Right hindlimb (tissue), 1 donor: Measurements from ENCODE around the gene SLA2.
A peak's percentile ranks its signal among the peaks of the same experiment; 100 is the strongest.
"Not testable (repeated sequence)": the region's sequence is repeated elsewhere in the genome, so short reads cannot be mapped to it uniquely, and the experiment has no call there.

Experiments
- DNase-seq: peaks from one replicate; pipeline ENCODE4 v3.0.0-alpha.2; 2018

SLA2 gene

DNA sequence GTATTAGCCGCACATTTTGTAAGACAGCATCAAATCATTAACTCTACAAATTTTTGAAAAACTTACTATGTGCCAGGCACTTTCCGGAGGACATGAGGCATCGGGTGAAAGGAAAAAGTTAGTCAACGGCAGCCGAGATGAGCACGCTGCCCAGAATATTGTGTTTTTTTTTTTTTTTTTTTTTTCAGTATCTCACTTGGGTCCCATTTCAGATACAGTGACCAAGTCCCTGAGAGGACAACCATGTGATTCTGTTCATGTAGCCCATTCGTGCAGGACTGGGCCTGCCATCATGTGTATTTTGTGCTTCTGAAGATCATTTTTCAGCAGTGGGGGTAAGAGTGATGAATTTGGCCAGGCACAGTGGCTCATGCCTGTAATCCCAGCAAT, 1.3 kb downstream of the SLA2 start:
- no peak for DNase-seq

DNA sequence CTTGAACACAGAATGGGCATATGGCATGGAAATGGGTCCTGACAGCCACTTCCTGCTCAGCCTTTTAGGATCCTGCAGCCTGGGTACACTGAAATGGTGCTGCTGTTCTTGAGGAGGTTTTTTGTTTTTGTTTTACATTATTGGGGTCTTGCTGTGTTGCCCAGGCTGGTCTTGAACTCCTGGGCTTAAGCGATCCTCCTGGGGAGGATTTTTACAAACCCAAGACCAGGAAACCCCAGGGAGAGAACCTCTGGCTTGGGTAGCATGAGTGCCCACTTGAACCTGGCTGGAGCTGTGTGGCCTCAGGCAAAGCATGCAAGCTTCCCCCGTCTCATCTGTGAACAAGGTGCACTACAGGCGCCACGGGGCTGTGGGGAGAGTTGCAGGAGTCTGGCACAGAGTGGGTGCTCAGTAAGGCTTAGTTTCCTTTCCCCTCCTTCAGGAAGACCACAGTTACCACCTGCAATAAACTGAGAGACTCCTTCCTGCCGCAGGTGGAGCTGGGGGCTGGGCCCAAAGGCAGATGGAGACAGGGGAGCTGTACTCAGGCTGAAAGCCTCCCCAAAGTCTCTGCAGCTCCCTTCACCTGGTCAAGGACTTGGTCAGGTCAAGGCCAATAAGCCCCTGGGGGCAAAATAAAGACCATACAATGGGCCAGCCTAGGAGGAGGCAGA, 1.8 kb downstream of the SLA2 start:
- no peak for DNase-seq

DNA sequence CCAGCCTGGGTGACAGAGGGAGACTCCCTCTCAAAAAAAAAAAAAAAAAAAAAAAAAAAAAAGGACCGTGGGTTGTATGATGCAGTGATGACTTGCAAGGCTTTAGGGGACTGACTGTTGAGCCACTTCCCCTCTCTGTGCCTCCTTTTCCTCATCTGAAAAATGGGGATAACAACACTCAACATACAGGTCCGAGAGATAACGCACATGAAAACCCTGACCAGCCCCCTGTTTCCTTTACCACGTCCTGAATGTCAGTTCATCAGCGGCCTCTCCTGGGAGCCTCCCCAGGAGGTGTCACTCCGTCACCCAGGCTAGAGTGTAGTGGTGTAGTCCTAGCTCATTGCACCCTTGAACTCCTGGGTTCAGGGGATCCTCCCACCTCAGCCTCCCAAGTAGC, 3.9 kb downstream of the SLA2 start:
- no peak for DNase-seq

DNA sequence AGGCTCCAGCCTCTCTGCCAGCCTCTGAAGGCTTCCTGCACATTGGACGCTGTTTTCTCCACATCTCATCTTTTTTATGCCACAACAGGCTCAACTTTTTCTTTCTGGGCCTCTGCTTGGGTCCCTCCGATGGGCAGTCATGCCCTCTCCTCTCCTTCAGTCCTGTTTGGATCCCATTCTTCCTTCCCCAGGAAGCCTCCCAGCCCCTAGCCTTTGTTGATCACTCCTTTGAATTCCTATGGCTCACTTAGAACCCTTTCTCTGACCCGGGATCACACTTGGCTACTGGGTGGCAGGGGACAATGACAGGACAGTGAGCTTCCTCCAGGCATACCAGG, 4.5 kb downstream of the SLA2 start:
- DNase-seq, result no peak

DNA sequence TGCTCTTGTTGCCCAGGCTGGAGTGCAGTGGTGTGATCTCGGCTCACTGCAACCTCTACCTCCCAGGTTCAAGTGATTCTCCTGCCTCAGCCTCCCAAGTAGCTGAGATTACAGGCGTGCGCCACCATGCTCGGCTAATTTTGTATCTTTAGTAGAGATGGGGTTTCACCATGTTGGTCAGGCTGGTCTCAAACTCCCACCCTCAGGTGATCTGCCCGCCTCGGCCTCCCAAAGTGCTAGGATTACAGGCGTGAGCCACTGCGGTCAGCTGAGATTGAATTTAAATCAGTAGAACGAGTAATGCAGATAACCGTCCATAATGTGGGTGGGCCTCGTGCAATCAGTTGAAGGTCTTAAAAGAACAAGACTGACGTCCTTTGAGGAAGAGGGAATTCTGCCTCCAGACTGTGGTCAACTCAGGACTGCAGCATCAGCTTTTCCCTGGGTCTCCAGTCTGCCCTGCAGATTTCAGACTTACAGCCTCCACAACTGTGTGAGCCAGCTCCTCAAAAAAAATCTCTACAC, 7.1 kb downstream of the SLA2 start:
- not testable (repeated sequence) for DNase-seq

DNA sequence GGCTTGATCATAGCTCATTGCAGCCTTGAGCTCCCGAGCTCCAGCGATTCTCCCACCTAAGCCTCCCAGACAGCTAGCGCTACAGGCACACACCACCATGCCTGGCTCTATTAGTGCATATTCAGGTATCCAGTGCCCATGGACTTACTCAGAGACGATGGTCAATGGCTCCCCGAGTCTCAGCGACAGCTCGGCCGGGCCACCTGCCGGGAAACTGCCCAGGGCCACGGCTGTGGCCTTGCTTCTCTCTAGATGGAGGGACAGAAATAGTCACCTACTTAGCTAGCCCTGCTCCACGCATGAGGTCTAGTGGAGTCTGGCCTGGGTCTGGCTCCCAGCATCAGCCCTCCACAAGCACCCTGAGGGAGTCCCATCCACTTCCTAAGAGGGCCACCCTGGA, 11.7 kb downstream of the SLA2 start:
- no peak for DNase-seq

DNA sequence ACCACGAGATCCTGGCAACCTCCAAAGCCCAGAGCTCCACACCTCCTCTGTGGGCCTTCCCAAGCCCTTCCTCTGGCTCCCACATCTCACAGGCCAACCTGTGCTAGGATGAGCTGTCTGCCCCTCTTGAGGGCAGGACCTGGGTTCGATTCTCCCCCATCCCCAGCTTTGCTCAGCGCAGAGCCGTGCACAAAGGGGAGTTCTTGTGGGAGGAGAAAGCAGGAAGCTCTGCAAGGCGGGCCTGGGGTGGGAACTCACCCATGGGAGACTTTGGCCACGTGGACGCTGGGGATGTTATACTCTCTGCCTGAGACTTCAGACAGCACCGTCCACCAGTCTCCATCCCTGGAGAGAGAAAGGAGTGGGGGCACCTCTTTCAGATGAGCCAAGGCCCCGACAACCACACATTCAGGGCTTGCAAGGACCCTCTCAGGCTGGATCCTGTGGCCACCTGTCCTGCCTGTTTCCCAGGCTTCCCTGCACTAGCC, 12.7 kb downstream of the SLA2 start:
- DNase-seq, result no peak

DNA sequence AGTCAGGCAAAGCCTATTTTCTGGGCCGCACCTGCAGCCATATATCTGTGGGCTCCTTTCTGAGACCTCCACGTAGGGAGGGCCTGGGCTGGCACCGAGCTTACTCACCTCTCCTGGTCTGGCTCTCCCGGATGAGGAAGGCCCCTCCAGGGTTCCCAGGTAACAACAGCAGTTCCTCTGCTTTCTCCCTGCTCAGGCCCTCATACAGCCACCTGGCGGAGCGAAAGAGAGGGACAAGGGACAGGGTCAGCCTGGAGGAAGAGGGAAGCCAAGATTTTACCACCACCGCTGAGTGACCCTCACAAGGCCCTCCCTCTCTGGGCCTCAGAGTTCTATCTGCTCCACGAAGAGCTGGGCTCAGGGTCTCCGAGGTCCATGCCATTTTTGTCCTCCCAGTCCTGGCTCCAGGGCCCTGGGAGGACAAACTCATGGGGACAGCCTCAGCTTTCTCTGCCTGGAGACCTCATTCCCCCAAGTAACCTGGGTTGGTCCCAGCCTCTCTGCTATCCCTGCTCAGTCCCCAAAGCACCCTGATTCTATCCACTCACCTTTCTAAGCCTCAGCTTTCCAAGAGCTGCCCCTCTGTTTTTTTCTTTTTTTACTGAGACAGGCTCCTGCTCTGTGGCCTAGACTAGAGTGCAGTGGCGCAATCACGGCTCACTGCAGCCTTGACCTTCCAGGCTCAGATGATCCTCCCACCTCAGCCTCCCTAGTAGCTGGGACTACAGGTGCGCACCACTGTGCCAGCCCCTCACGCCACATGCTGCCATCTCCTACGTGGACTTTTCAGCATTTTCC, 13.3 kb downstream of the SLA2 start:
- no peak for DNase-seq

DNA sequence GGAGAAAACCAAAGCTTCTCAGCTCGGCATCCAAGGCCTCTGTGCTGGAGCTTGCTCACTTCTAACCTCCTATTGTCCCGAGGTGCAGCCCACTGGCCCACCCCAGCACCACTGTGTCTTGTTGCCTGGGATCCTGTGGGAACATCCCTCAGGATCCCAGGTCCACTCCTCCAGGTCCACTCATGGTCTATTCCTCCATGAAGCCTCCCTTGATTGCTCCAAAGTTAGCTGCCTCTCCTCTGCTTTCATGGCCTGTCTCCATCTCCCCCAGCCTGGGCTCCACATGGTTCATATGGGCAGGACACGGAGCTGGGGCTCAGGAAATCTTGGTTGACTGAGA, 13.9 kb downstream of the SLA2 start:
- DNase-seq, result no peak

DNA sequence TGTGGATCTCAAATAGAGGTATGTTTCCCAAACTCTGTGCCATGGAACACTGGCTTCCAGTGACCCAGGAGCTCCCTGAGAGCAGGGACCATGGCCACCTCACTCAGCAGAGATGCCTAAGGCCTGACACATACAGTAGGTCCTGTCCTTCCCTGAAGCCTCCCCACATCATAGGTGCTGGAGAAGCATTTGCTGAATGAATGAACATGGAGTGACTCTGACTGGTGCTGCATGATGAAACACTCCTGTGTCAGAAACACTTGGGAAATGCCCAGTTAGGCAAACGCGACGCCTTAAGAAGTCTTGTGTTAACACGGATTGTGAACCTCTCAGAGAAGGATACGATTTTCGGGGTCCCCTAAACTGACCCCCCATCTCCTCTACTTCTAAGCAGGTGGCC, 14.3 kb downstream of the SLA2 start:
- no peak for DNase-seq

DNA sequence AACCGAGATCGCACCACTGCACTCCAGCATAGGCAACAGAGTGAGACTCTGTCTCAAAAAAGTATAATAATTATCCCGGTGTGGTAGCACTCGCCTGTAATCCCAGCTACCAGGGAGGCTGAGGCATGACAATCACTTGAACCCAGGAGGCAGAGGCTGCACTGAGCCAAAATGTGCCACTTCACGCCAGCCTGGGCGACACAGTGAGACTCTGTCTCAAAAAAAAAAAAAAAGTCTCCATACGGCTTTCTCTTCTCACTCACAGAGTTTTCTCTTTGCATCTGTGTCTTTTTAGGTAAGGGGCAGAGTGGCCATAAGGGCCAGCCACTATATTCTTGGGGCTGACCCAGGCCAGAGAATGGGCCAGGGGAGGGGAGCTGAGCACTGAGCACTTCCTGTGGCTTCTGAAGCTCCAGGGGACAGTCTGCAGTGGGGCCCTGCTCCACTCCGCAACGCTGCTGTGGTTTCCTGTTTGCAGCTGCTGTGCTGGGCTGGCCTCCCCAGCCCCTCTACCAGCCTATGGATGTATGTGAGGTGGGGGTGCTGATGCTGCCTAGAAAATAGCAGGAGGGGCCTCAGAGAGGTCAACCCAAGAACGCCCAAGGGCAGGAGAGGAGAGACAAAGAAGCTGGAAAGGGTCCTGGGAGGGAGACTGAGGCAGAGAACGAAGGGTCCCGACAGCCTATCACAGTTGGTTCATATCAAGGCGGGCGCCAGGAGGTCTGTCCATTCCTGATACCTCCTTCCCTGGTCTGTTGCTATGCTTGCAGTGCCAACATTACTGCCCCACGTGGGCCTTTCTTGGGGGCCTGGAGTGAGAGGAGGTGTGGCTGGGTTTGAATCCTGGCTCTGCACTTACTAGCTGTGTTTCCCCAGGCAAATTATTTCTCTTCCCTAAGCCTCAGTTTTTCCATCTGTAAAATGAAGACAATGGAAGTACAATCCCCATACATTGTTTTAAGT, 16.0 kb downstream of the SLA2 start:
- peak; percentile 25 for DNase-seq

DNA sequence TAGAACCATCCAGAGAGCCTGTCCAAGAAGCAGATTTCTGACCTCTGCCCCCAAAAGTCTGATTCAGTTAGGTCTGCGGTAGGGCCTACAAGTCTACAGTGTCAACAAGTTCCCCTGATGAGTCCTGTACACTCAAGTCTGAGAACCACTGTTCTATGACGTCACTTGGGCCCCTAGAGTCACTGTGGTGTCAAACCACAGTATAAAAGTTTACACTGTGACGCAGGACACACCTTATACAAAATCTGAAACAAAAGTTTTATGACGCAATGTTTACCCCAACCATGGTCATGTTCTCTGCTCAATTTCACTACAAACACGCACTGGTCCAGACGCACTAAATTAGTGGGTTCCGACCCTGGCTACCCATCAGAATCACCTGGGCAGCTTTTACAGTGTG, 17.9 kb downstream of the SLA2 start:
- no peak for DNase-seq

DNA sequence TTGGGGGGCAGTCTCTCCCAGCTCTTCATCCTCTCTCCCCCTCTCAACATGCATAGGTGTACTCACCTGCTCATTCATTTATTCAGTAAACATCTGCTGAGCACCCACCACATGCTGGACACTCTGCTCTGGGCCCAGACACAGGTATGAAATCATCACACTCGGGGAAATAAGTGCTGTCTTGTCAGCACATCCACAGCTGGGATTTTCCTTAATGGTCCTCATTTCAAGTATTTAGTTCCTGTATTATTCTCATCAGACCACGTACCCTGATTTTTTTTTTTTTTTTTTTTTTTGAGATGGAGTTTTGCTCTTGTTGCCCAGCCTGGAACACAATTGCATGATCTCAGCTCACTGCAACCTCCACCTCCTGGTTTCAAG, 21.1 kb downstream of the SLA2 start:
- DNase-seq, result no peak

DNA sequence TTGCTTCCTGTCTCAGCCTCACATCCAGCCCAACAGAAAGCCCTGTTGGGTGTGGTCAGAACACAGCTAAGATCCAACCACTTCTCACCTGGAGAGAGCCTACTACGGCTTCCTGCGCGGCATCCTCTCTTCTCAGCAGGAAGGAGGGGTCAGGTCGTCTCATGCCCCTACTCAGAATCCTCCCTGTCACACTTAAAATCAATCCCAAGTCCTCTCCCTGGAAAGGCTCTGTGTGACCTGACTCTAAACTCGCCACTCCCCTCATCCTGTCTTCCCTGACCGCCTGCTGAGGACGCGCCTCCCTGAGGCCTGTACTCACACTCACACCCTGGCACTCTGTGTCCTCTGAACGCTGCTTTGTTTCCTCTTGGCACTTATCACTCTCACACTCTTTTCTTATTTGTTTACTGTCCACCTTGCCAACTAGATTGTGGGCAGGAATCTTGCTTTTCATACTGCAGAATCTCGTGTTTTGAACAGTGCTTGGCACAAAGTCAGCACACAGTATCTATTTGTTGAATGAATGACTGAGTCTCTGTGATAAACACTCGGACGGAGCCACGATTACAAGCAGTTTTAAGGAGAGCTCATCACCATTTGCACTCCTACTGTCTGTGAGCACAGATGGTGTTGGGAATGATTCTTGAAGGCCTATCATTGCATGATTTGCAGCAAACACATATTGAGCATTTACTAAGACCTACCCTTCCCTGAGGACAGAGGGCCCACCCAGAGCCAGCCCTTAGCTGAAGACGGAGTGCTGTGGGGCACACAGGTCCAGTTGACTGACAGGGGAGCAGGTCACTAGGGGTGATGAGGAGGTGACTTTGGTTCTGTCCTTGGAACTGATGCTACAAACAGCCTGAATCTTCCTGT, 21.7 kb downstream of the SLA2 start:
- no peak for DNase-seq

DNA sequence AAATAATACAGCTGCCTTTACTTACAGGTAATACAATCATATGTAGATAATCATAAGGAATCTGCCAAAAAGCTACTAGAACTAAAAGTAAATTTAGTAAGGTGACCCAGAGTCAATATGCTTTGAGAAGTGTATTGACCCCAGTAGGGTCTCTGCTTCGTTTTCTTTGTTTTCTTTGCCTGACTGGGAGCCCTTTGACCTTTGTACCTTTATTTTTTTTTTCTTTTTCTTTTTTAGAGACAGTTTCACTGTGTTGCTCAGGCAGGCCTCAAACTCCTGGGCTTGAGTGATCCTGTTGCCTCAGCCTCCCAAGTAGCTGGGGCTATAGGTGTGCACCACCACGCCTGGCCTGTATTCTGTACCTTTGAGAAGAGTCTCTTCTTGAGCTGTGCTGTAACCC, 22.6 kb downstream of the SLA2 start:
- no peak for DNase-seq

DNA sequence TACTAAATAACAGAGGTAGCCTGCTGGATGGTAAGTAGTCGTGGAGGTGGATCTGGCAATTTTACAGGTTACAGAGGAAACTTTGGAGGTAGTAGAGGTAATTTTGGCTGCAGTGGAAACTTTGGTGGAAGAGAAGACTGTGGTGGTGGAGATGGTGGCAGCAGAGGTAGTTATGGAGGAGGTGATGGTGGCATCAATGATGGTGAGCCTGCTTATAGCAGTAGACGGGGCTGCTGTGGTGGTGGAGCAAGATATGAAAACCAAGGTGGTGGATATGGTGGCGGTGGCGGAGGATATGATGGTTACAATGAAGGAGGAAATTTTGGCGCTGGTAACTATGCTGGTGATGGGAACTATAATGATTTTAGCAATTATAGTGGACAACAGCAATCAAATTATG, 25.1 kb downstream of the SLA2 start:
- DNase-seq, result no peak

DNA sequence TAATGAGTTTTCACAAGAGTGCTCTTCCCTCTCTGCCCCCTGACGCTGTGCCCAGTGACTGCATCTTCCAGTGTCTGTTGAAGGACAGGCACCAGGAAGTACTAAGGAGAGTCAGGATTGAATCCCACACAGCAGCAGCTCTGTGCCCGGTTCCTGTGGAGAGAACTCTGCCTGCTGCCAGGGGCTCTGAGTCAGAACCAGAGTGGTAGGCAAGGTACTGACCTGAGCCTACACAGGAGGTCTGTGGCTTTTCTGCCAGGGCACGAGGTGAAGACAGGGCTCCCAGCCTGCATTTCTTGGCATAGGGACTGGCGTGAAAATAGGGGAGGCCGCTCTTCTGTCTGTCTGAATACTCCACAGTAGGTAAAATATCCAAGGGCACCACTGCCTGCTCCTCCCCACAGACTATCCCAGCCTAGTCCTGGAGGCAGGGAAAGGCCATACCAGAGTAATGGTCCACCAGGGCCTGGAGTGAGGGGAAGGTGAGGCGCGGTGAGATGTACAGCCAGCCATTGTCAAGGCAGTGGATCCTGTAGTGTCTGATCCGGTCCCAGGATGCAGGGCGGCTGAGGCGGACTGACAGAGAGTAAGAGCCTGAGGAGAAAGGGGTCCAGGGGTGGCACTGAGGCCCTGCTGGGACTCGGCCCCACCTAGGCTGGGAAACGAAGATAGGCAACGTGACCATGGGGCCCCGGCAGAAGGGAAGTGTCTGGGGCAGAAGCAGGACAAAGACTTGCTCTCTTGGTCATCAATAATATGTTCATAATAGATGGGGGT, 31.0 kb downstream of the SLA2 start:
- no peak for DNase-seq

DNA sequence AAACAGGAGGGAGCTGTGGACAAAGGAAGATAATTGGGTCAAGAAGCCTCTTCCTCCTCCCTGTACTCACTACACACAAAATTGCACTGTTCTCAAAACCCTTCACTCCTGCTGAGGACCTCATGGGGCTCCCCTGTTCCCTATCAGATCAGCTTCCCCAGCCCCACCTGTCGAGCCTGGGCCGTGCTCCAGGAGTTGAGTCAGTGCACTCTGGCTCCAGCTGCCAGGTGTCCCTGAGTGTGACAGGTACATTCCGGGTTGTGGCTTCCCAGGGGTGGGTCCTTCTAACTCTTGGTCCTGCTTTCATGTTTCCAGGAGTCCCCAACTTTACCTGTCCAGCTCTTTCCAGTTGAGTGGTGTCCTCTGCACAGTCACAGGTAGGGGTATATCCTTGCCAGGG, 32.0 kb downstream of the SLA2 start:
- no peak for DNase-seq

DNA sequence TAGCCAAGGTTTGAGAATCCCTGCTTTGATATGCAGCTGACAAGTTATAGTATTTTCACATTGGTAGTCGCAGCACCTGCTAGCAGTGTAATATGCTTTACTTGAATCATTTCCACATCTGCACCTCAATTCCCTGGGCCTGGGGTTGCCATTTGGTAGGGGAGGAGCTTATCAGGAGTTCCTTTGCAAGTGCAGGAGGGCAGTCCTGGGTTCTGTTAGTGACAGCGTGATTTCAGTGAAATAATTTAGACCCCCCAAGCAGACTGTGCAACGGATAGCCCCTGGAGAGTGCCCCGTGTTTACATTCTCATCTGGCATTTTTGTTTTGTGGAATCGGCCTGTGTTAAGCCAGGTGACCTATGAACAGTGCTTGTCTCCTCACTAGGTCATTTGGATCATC, 34.4 kb downstream of the SLA2 start:
- DNase-seq, result no peak

DNA sequence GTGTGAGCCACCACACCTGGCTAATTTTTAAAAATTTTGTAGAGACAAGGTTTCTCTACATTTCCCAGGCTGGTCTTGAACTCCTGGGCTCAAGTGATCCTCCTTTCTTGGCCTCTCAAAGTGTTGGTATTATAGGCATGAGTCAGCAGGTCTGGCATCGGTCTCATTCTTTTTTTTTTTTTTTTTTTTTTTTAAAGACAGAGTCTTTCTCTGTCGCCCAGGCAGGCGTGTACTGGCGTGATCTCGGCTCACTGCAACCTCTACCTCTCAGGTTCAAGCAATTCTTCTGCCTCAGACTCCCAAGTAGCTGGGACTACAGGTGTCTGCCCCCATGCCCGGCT, 37.6 kb downstream of the SLA2 start:
- not testable (repeated sequence) for DNase-seq

DNA sequence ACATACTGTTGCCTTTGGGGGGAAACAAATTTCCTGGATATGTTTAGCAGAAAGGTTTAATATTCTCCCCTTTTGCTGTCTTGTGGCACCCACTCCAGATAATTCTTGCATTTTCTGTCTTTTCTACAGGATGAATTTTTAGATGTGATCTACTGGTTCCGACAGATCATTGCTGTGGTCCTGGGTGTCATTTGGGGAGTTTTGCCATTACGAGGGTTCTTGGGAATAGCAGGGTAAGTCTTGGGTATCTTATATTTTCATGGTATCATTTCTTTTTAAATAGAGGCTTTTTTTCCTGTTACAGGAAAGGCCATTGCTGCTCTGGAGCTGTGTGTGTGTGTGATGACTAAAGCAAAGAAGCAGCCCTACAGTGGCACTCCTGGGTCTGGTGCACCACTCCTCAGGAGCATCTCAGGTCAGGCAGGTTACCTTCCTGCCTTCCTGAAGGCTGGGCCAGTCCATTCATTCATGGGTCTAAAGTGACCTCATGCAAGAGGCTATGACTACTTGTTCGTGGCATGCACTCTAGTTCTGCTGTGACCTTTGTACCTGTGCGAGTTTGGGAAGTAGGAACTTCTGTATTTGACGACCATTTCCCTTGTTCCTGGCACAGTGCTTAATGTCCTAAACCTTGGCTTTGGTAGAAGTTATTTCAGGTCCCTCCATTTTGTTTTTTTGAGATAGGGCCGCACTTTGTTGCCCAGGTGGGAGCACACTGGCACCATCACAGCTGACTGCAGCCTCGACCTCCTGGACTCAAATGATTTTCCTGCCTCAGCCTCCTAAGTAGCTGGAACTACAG, 38.2 kb downstream of the SLA2 start:
- no peak for DNase-seq
